ENCODE measurements around the gene OVOL2.
"Not testable (repeated sequence)": the region's sequence is repeated elsewhere in the genome, so short reads cannot be mapped to it uniquely, and the experiment has no call there.

Gene OVOL2

GRCh38 chr20:18056174-18057100, 1.3 kb downstream of the OVOL2 start:
- no peak for DNase-seq

DNA sequence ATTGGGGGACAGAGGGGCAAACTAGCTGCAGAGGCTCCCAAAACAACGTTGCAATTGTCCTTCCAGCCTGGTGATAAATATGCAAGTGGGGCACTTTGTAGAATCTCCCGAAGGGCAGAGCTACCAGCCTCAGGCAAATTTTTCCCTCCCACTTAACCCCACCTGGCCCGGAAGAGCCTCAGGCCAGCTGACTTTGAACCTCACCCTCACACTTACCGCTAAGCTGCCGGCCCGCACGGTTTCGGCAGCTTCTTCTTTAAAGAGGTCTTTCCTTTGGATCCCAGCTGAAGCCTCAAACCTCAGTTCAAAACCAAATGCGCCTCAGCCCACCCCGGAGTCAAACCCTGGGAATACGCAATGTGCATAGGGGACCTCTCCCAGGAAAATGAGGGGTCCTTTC, 2.5 kb downstream of the OVOL2 start:
- DNase-seq, result no peak

DNA sequence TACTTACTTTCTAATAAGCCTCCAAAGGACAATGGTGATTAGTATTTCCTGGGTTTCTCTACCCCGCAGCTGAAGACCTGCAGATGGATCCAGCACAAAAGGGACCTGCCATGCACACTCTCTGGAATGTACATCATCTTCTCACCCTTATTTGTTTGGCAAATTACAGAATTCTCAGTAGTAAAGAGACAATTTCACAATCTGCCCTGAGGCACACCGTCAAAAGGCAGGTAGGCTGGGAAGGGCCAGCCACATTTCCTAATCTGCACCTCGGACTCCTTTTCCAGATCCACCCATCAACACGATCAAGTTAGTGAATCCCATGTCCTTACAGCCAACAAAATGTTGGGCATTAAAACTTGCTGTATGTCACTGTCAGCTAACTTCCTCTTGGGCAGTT, 4.9 kb downstream of the OVOL2 start:
- DNase-seq, result no peak

DNA sequence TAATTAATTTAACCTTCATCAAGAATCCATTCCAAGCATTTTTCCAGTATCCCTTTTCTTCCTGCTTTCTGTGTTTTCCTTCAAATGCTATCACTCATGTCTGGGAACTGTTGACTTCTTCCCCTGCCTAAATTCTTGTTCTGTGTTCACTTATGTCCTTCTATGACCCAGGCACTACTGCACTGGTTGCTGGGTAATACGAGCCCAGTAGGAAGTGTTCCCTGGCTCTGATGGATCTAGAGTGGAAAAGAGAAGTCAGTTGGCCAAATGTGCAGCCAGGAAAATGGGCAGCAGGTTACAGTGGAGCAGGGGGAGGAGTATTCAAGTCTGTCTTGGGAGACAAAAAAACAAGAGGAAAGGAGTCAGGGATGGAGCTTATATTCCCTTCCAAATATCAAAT, 7.1 kb downstream of the OVOL2 start:
- no peak for DNase-seq

- DNase-seq, result no peak
Measured at GRCh38 chr20:18048176-18048575, 9.5 kb downstream of the OVOL2 start.

DNA sequence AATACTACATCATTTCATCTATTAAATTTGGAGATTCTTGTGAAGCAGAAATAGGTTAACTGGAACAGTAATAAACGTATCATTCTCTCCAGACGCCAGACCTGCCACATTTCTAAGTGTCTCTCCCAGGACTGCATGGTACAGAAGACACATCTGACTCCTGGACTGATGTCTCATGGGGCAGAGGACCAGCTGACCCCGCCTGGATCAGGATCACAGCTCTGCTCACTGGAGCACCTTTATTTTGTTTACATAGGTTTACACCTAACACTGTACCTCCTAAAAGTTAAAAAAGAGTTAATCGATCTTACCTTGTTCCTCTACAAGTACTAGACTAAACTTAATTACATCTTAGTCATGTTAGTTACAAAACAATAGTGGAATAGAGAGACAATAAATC, 11.2 kb downstream of the OVOL2 start:
- no peak for DNase-seq

DNA sequence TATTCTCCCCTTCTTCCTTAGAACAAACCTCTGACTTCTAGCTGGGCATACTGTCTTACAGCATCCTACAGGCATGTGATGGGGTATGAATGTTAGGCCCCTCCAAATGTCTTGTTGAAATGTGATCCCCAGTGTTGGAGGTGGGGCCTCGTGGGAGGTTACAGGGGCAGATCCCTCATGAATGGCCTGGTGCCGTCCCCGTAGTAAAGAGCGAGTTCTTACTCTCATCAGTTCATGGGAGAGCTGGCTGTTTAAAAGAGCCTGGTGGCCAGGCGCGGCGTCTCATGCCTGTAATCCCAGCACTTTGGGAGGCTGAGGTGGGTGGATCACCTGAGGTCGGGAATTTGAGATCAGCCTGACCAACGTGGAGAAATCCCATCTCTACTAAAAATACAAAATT, 15.5 kb downstream of the OVOL2 start:
- DNase-seq, result no peak

GRCh38 chr20:18041462-18041861, 16.3 kb downstream of the OVOL2 start:
- DNase-seq, result no peak

- no peak for DNase-seq
Measured at GRCh38 chr20:18039063-18039462, 18.7 kb downstream of the OVOL2 start.

- no peak for DNase-seq
Measured at GRCh38 chr20:18034039-18034438, 23.7 kb downstream of the OVOL2 start.

DNA sequence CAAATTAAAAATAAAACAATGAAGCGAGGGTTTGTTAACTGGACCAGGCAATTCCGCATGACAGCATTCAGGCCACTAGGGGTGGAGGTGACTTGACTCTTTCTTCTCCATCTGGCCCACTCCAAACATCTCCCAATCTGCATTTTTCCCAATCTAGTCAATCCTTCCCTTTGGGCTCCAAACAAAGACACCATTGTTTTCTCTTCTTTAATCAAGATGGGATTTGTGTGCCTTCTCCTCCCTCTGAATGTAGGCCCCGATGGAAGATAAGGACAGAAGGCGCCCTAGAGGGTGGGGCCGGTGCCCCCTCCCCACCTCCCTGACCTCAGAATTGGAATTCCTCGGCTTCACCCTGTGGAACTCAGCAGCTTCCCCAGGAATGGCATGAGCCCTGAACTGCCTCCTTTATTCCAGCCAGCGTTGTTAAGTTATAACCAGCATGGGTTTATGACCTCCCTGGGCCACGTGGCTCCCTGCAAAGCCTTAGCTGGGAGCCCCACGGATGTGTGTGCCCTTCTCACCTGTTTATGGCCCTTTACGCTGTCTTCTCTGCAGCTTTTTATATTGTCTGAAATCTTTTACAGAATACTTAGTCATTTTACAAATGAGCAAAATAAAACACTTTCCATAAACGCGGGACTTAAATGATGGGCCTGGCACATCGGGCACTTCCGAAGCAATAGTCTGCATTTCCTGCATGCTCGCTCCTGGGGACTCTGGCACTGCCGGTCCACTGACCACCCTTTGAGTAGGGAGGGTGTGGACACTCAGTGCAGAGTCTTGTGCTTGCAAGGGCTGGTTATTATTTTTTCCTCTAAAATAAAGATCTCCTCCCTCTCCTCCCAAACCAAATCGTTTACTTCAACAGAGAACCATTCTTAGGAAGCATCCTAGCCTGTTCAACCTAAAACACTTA, 24.5 kb downstream of the OVOL2 start:
- DNase-seq, result no peak

DNA sequence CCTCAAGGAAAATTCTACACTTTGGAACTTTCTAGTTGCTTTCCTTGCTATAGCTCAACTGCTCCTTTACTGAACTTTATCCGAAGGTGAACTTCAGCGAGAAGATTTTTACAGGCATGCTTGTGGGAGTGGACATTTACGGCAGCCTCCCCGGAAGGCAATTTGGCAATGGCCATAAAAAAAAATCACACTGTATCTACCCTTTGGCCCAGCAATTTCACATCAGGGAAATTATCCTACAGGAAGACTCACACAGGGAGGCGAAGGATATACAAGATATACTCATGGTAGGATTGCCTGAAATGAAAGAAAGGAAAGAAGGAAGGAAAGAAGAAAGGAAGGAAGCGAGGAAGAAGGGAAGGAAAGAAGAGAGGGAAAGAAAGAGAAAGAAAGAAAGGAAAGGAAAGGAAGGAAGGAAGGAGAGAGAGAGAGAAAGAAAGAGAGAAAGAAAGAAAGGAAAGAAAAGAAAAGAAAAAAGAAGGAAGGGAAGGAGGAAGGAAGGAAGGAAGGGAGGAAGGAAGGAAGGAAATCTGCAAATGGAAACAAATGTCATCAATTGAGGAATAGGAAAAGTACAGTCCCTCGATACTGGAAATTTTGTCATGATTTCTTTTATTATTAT, 25.7 kb downstream of the OVOL2 start:
- no peak for DNase-seq

GRCh38 chr20:18031050-18031449, 26.7 kb downstream of the OVOL2 start:
- DNase-seq, result no peak

- DNase-seq, result no peak
Measured at GRCh38 chr20:18030020-18030419, 27.7 kb downstream of the OVOL2 start.

DNA sequence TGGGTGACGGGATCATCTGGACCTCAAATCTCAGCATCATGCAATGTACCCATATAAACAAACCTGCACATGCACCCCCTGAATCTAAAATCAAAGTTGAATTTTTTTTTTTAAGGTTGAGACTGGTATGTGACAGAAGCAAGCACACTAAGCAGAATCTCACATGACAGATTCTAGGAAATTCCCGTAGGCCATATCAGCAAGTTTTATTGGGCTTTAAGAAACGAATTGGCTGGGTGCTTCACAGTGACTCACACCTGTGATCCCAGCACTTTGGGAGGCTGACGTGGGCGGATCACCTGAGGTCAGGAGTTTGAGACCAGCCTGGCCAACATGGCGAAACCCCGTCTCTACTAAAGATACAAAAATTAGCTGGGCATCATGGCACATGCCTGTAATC, 30.7 kb downstream of the OVOL2 start:
- DNase-seq, result not testable (repeated sequence)

DNA sequence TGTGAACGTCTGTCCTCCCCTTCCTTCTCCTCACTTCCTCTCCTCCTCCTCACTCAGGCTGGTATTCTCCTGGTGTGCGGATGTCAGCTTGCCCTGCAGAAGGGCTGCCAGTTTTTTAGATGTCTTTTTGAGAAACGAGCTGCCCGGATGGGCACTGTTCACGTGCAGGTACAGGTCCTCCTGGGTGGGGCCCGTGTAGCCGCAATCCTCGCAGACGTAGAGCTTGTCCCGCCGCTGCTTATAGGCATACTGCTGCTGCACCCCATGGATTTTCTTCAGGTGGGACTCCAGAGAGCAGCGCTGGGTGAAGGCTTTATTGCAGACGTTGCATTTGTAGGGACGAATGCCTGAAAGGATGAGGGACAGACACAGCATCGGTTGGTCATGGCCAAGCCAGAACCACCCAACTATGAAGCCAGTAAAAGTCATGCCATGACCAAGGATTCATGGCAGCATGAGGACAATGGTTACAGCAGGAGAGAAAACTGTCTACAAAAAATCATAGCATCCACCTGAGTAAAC, 33.0 kb downstream of the OVOL2 start:
- DNase-seq, result no peak

- DNase-seq, result no peak
Measured at GRCh38 chr20:18020931-18021330, 36.8 kb downstream of the OVOL2 start.

GRCh38 chr20:18019068-18019467, 38.6 kb downstream of the OVOL2 start:
- no peak for DNase-seq

DNA sequence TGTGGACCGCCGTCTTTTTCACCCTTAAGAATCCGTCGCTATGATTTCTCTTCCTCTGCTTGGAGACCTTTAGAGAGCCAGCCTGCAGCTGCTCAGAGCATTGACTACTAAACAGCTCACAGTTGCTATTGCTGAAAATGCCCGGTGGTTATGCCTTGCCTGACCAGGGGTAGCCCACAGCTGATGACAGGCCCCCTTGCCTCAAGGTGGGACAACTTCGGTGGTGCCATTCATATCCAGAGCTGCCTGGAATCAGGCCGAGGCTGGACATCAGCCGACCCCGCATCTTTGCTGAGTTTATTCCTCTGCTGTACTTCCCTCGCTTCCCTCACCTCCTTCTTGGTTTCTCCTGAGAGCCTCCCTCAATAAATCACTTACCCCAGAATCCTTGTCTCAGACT, 39.6 kb downstream of the OVOL2 start:
- no peak for DNase-seq

DNA sequence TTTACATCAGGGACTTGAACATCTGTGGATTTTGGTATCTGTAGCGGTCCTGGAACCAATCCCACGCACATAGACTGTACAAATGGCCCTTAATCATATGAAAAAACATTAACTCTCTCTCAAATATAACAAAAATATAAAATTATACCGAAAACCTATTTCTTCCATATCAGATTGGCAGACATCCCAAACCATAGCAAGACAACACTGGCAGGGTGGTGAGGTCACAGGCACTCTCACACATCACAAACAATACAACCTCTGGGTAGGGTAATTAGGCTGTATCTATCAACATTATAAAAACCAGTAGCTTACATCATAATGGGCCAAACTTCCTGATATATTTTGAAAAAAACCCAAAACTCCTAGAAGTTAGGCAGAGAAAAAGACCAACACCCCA, 40.9 kb downstream of the OVOL2 start:
- DNase-seq, result no peak

GRCh38 chr20:18014411-18014810, 43.3 kb downstream of the OVOL2 start:
- DNase-seq, result no peak

DNA sequence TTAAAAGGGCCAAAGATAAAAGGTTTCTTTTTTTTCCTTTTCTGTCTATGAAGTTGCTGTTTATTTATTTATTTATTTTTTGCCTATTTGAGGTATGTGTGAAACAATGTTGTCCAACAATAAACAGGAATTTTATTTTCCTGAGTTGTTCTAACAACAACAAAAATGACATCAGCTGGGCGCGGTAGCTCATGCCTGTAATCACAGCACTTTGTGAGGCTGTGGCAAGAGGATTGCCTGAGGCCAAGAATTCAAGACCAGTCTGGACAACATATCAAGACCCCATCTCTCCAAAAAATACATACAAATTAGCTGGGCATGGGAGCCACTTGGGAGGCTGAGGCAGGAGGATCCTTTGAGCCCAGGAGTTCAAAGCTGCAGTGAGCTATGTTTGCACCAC, 44.8 kb downstream of the OVOL2 start:
- DNase-seq, result no peak

GRCh38 chr20:18011951-18012645, 45.6 kb downstream of the OVOL2 start:
- no peak for DNase-seq

All from activated CD4-positive, CD25-positive, alpha-beta regulatory T cell (primary cell).